ENCODE measurements around the gene ATP6AP1. TPM values are rescaled to one million over a fixed set of nuclear protein-coding genes. Genes with fewer than 3 reads are reported as not detected.

The ATP6AP1 gene
- total RNA-seq, 2 experiments from 2014 or later, result 25.1 to 25.3 TPM

GRCh38 chrX:154444755-154445246, 16.3 kb downstream of the ATP6AP1 start:
- no peak for DNase-seq
- Mint-ChIP-seq H3K9me3 (no peaks in the 10 kb centered on the region), H3K4me3 (peak overlapping the region; percentile 57), H3K27me3 (no peaks in the 10 kb centered on the region), H3K36me3 (no peaks in the 10 kb centered on the region), H3K27ac (peak overlapping the region; percentile 16), H3K4me1 (peaks cover 4% of the 10 kb centered on the region)

GRCh38 chrX:154445776-154446175, 17.3 kb downstream of the ATP6AP1 start:
- Mint-ChIP-seq H3K36me3 (no peaks in the 10 kb centered on the region), H3K4me1 (no peaks in the 10 kb centered on the region), H3K4me3 (no peak overlapping the region), H3K27me3 (no peaks in the 10 kb centered on the region), H3K9me3 (no peaks in the 10 kb centered on the region), H3K27ac (no peak overlapping the region)
- no peak for DNase-seq

- Mint-ChIP-seq H3K4me3 (no peak overlapping the region), H3K4me1 (no peaks in the 10 kb centered on the region), H3K27me3 (no peaks in the 10 kb centered on the region), H3K27ac (no peak overlapping the region), H3K9me3 (no peaks in the 10 kb centered on the region), H3K36me3 (no peaks in the 10 kb centered on the region)
- DNase-seq, result no peak
These were observed 18.0 kb downstream of the ATP6AP1 start for GRCh38 chrX:154446430-154446829.

- no peak overlapping the region for H3K27ac Mint-ChIP-seq
- no peaks in the 10 kb centered on the region for H3K27me3 Mint-ChIP-seq
- no peak for DNase-seq
- no peaks in the 10 kb centered on the region for H3K36me3 Mint-ChIP-seq
- no peak overlapping the region for H3K4me3 Mint-ChIP-seq
- no peaks in the 10 kb centered on the region for H3K4me1 Mint-ChIP-seq
- no peaks in the 10 kb centered on the region for H3K9me3 Mint-ChIP-seq
These were observed 20.0 kb downstream of the ATP6AP1 start for GRCh38 chrX:154448484-154448883.

- Mint-ChIP-seq H3K9me3 (no peaks in the 10 kb centered on the region), H3K4me1 (no peaks in the 10 kb centered on the region), H3K36me3 (peaks cover 2% of the 10 kb centered on the region), H3K4me3 (no peak overlapping the region), H3K27me3 (no peaks in the 10 kb centered on the region), H3K27ac (no peak overlapping the region)
- no peak for DNase-seq
These were observed 21.1 kb downstream of the ATP6AP1 start for GRCh38 chrX:154449618-154450017.

- Mint-ChIP-seq H3K36me3 (peaks cover 2% of the 10 kb centered on the region), H3K4me3 (no peak overlapping the region), H3K9me3 (no peaks in the 10 kb centered on the region), H3K27ac (no peak overlapping the region), H3K4me1 (no peaks in the 10 kb centered on the region), H3K27me3 (no peaks in the 10 kb centered on the region)
- DNase-seq, result no peak
These were observed 21.8 kb downstream of the ATP6AP1 start for GRCh38 chrX:154450312-154450711.

GRCh38 chrX:154452823-154453222, 24.3 kb downstream of the ATP6AP1 start:
- H3K36me3 Mint-ChIP-seq, result peaks cover 2% of the 10 kb centered on the region
- H3K4me1 Mint-ChIP-seq, result peaks cover 4% of the 10 kb centered on the region
- no peak for DNase-seq
- H3K4me3 Mint-ChIP-seq, result no peak overlapping the region
- H3K27ac Mint-ChIP-seq, result no peak overlapping the region
- no peaks in the 10 kb centered on the region for H3K9me3 Mint-ChIP-seq
- no peaks in the 10 kb centered on the region for H3K27me3 Mint-ChIP-seq

GRCh38 chrX:154457491-154458115, 29.1 kb downstream of the ATP6AP1 start:
- H3K4me3 Mint-ChIP-seq, result peak overlapping the region; percentile 87

GRCh38 chrX:154458116-154458953, 29.9 kb downstream of the ATP6AP1 start, which contains the start of gene PLXNA3:
Gene PLXNA3, plus strand, starts transcription at chrX:154458281. Its CDS starts 1,903 bp downstream, at chrX:154460184.
- peak; percentile 76 for DNase-seq
- Mint-ChIP-seq H3K36me3 (peaks cover 2% of the 10 kb centered on the region), H3K27me3 (no peaks in the 10 kb centered on the region), H3K9me3 (no peaks in the 10 kb centered on the region), H3K4me1 (peaks cover 4% of the 10 kb centered on the region), H3K27ac (peak within 1 kb of the TSS; percentile 87), H3K4me3 (peak within 1 kb of the TSS; percentile 87)

More at GRCh38 chrX:154457491-154458115, 29.1 kb downstream of the ATP6AP1 start:
- H3K27ac Mint-ChIP-seq, result peak overlapping the region; percentile 87
- peak; percentile 69 for DNase-seq
- H3K27me3 Mint-ChIP-seq, result no peaks in the 10 kb centered on the region
- peaks cover 4% of the 10 kb centered on the region for H3K4me1 Mint-ChIP-seq
- H3K9me3 Mint-ChIP-seq, result no peaks in the 10 kb centered on the region
- peaks cover 2% of the 10 kb centered on the region for H3K36me3 Mint-ChIP-seq

GRCh38 chrX:154458954-154459778, 30.7 kb downstream of the ATP6AP1 start:
- Mint-ChIP-seq H3K4me1 (peaks cover 4% of the 10 kb centered on the region), H3K27ac (peak overlapping the region; percentile 42), H3K36me3 (peaks cover 2% of the 10 kb centered on the region), H3K9me3 (no peaks in the 10 kb centered on the region), H3K27me3 (no peaks in the 10 kb centered on the region), H3K4me3 (peak overlapping the region; percentile 82)
- DNase-seq, result no peak

- peaks cover 4% of the 10 kb centered on the region for H3K4me1 Mint-ChIP-seq
- H3K9me3 Mint-ChIP-seq, result no peaks in the 10 kb centered on the region
- H3K4me3 Mint-ChIP-seq, result peak overlapping the region; percentile 82
- H3K36me3 Mint-ChIP-seq, result no peaks in the 10 kb centered on the region
- DNase-seq, result no peak
- no peak overlapping the region for H3K27ac Mint-ChIP-seq
- H3K27me3 Mint-ChIP-seq, result no peaks in the 10 kb centered on the region
These were observed 31.4 kb downstream of the ATP6AP1 start for GRCh38 chrX:154459832-154460231.

GRCh38 chrX:154460326-154460725, 31.8 kb downstream of the ATP6AP1 start:
- Mint-ChIP-seq H3K27ac (no peak overlapping the region), H3K4me3 (peak overlapping the region; percentile 82), H3K27me3 (no peaks in the 10 kb centered on the region), H3K9me3 (no peaks in the 10 kb centered on the region), H3K4me1 (peaks cover 4% of the 10 kb centered on the region), H3K36me3 (no peaks in the 10 kb centered on the region)
- DNase-seq, result no peak

- Mint-ChIP-seq H3K36me3 (no peaks in the 10 kb centered on the region), H3K4me3 (no peak overlapping the region), H3K4me1 (peaks cover 1% of the 10 kb centered on the region)
These were observed 33.9 kb downstream of the ATP6AP1 start for GRCh38 chrX:154462396-154462795.

GRCh38 chrX:154463611-154464220, 35.2 kb downstream of the ATP6AP1 start:
- no peak for DNase-seq
- Mint-ChIP-seq H3K27me3 (no peaks in the 10 kb centered on the region), H3K4me1 (no peaks in the 10 kb centered on the region)

More at GRCh38 chrX:154462396-154462795, 33.9 kb downstream of the ATP6AP1 start:
- no peak overlapping the region for H3K27ac Mint-ChIP-seq
- no peaks in the 10 kb centered on the region for H3K27me3 Mint-ChIP-seq
- no peaks in the 10 kb centered on the region for H3K9me3 Mint-ChIP-seq
- DNase-seq, result no peak

More at GRCh38 chrX:154463611-154464220, 35.2 kb downstream of the ATP6AP1 start:
- H3K27ac Mint-ChIP-seq, result no peak overlapping the region
- no peaks in the 10 kb centered on the region for H3K9me3 Mint-ChIP-seq
- no peak overlapping the region for H3K4me3 Mint-ChIP-seq
- no peaks in the 10 kb centered on the region for H3K36me3 Mint-ChIP-seq

Measured in activated naive CD8-positive, alpha-beta T cell treated with anti-CD3 and anti-CD28 coated beads for 36 hours (primary cell).